Neural cell (in vitro differentiated cells): ENCODE data around the gene EIF3C. TPM values are rescaled to one million over a fixed set of nuclear protein-coding genes. Genes with fewer than 3 reads are reported as not detected.
"Not testable (repeated sequence)": the region's sequence is repeated elsewhere in the genome, so short reads cannot be mapped to it uniquely, and the experiment has no call there.

Experiments
- H2AFZ ChIP-seq: fragments of 200-600, 300-800 bp; sonication (generic), shearing (Covaris generic); 2 replicates; pipeline ENCODE4 v1.6.0; 2014; ENCODE audit warnings: low read depth, mild to moderate bottlenecking, antibody characterized with exemption, low read length, moderate library complexity
- H3F3A ChIP-seq: fragments of 200-600 bp; shearing (Covaris generic); 2 replicates; pipeline ENCODE4 v1.6.1; 2016; ENCODE audit warnings: mild to moderate bottlenecking, moderate library complexity, mixed read lengths, antibody characterized with exemption, low read length; ENCODE audit not compliant: insufficient read depth, poor library complexity, severe bottlenecking
- H3K27ac ChIP-seq: fragments of 200-600, 300-800 bp; sonication (generic), shearing (Covaris generic); 2 replicates; pipeline ENCODE4 v1.5.1; 2014; ENCODE audit warnings: mild to moderate bottlenecking, low read length, moderate library complexity
- H3K27me3 ChIP-seq: fragments of 300-800, 200-600 bp; sonication (generic), shearing (Covaris generic); 2 replicates; pipeline ENCODE4 v1.6.0; 2014; ENCODE audit warnings: mild to moderate bottlenecking, low read depth, low read length, moderate library complexity; ENCODE audit not compliant: insufficient read depth
- H3K36me3 ChIP-seq: fragments of 300-800, 200-600 bp; sonication (generic), shearing (Covaris generic); 2 replicates; pipeline ENCODE4 v1.5.1; 2014; ENCODE audit warnings: mild to moderate bottlenecking, antibody characterized with exemption, low read length, moderate library complexity; ENCODE audit not compliant: insufficient read depth
- H3K4me2 ChIP-seq: fragments of 300-800, 200-600 bp; sonication (generic), shearing (Covaris generic); 2 replicates; pipeline ENCODE4 v1.6.0; 2014; ENCODE audit warnings: mild to moderate bottlenecking, low read length
- H3K4me3 ChIP-seq: fragments of 300-800, 200-600 bp; sonication (generic), shearing (Covaris generic); 2 replicates; pipeline ENCODE4 v1.5.1; 2014; ENCODE audit warnings: mild to moderate bottlenecking, low read length, moderate library complexity
- H3K79me2 ChIP-seq: fragments of 200-600 bp; shearing (Covaris generic); replicated peaks from 2 replicates; pipeline ENCODE4 v1.6.0; 2014; ENCODE audit warnings: mild to moderate bottlenecking, low read length, moderate library complexity; ENCODE audit not compliant: insufficient read depth
- H3K9ac ChIP-seq: fragments of 300-800, 200-600 bp; sonication (generic), shearing (Covaris generic); 2 replicates; pipeline ENCODE4 v1.6.1; 2016; ENCODE audit warnings: mild to moderate bottlenecking, low read length, mixed read lengths
- H3K9me2 ChIP-seq: fragments of 200-600 bp; shearing (Covaris generic); 2 replicates; pipeline ENCODE4 v1.6.1; 2016; ENCODE audit warnings: mild to moderate bottlenecking, low read length, mixed read lengths; ENCODE audit not compliant: insufficient read depth
- H3K9me3 ChIP-seq: fragments of 200-600, 300-800 bp; sonication (generic), shearing (Covaris generic); 2 replicates; pipeline ENCODE4 v1.6.1; 2016; ENCODE audit warnings: mild to moderate bottlenecking, mixed run types, low read length, moderate library complexity, mixed read lengths
- H4K20me1 ChIP-seq: fragments of 200-600 bp; shearing (Covaris generic); 2 replicates; pipeline ENCODE4 v1.6.1; 2016; ENCODE audit warnings: mild to moderate bottlenecking, mixed run types; ENCODE audit not compliant: insufficient read depth
- polyA plus RNA-seq: library from polyadenylated mRNA; depleted of rRNA; stranded (reverse); fragments of >200 nt; gene quantifications from 2 replicates; pipeline ENCODE4 v1.2.3, GENCODE V29; 2014

The EIF3C gene
- polyA plus RNA-seq, 1 donor from 2014 or later, result 92.9 TPM

DNA sequence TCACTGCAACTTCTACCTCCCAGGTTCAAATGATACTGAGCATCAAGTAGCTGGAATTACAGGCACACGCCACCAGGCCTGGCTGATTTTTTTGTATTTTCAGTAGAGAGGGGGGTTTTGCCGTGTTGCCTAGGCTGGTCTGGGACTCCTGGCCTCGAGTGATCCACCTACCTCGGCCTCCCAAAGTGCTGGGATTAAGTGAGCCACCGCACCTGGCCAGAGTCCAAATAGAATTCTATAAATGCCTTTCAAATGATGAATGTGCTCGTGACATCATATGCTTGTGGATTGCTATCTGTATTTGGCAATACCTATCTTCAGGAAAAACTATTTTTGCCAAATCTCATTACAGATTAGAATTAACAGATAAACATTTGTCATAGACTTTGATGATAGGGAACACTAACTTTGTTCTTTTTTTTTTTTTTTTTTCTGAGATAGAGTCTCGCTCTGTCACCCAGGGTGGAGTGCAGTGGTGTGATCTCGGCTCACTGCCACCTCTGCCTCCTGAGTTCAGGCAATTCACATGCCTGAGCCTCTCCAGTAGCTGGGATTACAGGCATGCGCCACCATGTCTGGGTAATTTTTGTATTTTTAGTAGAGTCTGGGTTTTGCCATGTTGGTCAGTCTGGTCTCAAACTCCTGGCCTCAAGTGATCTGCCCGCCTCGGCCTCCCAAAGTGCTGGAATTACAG, 17.9 kb upstream of the EIF3C start:
- not testable (repeated sequence) for H3F3A ChIP-seq, H3K9me3 ChIP-seq, H3K27me3 ChIP-seq, H3K4me2 ChIP-seq, H3K79me2 ChIP-seq, H3K9me2 ChIP-seq, H3K9ac ChIP-seq, H4K20me1 ChIP-seq, H3K4me3 ChIP-seq, H2AFZ ChIP-seq, H3K27ac ChIP-seq, H3K36me3 ChIP-seq

DNA sequence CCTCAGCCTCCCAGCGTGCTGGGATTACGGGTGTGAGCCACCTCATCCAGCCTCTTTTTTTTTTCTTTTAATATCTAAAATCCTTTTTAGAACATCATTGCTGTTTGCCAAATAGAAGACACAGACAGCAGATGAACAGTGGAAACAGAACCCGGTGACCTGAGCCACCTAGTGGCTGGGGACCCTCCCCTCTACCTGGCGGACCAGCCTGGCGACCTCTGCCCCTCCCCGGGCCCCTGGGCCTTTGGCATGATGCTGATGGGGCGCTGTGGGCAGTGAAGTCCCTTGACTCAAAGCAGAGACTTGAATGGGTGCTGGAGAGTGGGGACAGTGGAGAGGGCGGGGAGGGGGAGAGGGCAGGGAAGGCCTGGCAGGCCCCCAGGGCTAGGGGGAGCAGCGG, 11.5 kb upstream of the EIF3C start:
- not testable (repeated sequence) for H3K9me2 ChIP-seq, H3K27ac ChIP-seq, H4K20me1 ChIP-seq, H3K9ac ChIP-seq, H3K4me3 ChIP-seq, H3K27me3 ChIP-seq, H3K4me2 ChIP-seq, H3K9me3 ChIP-seq, H2AFZ ChIP-seq, H3F3A ChIP-seq, H3K36me3 ChIP-seq, H3K79me2 ChIP-seq

DNA sequence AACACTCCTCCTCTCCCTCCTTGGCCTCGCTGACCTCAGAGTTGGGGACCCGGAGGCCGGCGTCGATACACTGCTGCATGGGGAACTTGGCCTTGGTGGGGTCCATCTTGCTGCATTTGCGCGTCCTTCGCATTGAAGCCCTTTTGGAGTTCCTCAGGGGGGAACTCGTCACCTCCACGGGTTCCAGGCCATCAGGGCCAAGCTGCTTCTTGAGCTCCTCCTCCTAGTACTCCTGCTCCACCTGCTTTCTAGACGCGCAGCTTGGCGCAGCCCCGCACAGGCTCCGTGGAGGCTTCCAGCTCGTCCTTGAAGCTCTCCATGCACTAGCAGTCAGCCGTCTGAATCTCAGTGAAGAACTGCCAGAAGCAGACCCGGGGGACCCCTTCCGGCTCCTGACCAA, 10.9 kb upstream of the EIF3C start:
- H3K27ac ChIP-seq, H3K9me2 ChIP-seq, H3K27me3 ChIP-seq, H3F3A ChIP-seq, H3K4me3 ChIP-seq, H3K79me2 ChIP-seq, H3K4me2 ChIP-seq, H3K9ac ChIP-seq, H4K20me1 ChIP-seq, H3K36me3 ChIP-seq, H3K9me3 ChIP-seq, H2AFZ ChIP-seq: not testable (repeated sequence)

DNA sequence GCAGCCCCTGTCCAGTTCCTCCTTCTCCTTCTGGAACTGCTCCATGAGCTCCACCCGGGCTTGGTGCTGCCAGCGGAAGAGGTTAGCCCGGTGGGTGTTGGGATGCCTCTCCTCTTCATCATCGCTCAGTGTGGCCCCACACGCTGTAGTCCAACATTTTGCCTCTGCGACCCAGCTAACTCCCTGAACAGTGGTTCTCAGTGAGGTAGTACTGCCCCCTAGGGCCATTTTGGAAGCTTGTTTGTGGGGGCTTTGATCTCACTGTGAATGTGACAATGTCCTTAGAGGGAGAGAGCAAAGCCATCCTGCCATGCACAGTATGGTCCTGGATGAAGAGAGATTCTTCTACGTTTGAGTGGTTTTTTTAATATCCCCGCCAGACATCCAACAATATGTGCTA, 9.9 kb upstream of the EIF3C start:
- not testable (repeated sequence) for H3K4me3 ChIP-seq, H2AFZ ChIP-seq, H3K9me2 ChIP-seq, H3K9me3 ChIP-seq, H3K36me3 ChIP-seq, H3K79me2 ChIP-seq, H3K27me3 ChIP-seq, H3K9ac ChIP-seq, H3F3A ChIP-seq, H3K27ac ChIP-seq, H4K20me1 ChIP-seq, H3K4me2 ChIP-seq

DNA sequence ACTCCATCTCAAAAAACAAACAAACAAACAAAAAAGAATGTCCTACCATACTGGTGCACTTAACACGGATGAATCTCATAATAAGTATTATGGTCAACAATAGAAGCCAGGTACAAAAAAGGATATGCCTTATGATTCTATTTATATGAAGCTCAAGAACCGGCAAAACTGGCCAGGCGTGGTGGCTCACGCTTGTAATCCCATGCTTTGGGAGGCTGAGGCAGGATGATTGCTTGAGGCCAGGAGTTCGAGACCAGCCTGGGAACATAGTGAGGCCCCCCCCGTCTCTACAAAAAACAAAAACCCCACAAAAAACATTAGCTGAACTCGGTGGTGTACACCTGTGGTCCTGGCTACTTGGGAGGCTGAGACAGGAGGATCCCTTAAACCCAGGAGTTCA, 7.0 kb upstream of the EIF3C start:
- not testable (repeated sequence) for H3K4me2 ChIP-seq, H3K4me3 ChIP-seq, H3K27ac ChIP-seq, H3F3A ChIP-seq, H3K9me3 ChIP-seq, H3K36me3 ChIP-seq, H3K9me2 ChIP-seq, H3K27me3 ChIP-seq, H3K9ac ChIP-seq, H2AFZ ChIP-seq, H3K79me2 ChIP-seq, H4K20me1 ChIP-seq

DNA sequence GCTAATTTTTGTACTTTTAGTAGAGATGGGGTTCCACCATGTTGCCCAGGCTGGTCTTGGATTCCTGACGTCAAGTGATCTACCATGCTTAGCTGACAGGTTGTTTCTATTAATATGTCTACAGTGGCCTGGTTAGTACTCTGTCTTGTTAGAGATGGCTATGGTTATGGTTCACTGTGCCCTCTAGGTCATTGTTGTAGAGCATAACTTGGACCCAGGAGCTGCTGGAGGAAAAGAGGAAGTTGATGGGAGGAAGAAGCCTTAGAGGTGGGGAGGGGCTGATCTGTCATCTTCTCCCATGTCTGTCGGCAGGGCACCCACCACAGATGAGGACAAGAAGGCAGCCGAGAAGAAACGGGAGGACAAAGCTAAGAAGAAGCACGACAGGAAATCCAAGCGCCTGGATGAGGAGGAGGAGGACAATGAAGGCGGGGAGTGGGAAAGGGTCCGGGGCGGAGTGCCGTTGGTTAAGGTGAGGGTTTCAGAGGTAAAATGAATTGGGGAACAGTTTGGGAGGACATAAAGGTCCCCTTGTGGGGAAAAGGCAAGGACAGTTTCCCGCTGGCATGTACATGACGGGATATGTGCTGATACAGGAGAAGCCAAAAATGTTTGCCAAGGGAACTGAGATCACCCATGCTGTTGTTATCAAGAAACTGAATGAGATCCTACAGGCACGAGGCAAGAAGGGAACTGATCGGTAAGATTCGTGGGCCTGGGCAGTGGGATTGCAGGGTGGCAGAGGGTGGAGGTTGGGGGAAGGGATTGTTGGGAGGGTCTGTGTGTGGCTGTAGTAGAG, 11.8 kb downstream of the EIF3C start:
- not testable (repeated sequence) for H3F3A ChIP-seq, H3K9me3 ChIP-seq, H4K20me1 ChIP-seq, H3K4me3 ChIP-seq, H3K9me2 ChIP-seq, H3K9ac ChIP-seq, H3K4me2 ChIP-seq, H3K79me2 ChIP-seq, H3K36me3 ChIP-seq, H3K27me3 ChIP-seq, H3K27ac ChIP-seq, H2AFZ ChIP-seq

DNA sequence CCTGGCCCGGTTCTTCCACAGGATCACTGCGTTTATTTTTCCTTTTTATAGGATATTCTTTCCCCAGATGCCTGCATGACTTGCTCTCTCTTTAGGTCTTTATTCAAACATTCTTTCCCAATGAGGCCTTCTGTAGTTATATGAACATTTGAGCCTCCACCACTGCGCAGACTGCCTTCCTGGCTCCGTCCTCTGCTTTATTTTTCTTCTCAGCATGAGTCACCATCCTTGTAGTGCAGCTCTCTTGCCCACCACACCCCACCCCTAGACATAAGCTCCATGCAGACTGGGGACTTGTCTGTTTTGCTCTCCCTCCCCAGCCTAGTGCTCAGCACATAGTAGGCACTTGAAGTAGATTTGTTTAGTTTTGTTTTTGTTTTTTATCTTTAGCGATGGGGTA, 20.0 kb downstream of the EIF3C start:
- H3K27ac ChIP-seq, H3K9me2 ChIP-seq, H3K36me3 ChIP-seq, H3K4me3 ChIP-seq, H3K79me2 ChIP-seq, H3K9ac ChIP-seq, H3K4me2 ChIP-seq, H3F3A ChIP-seq, H3K9me3 ChIP-seq, H4K20me1 ChIP-seq, H2AFZ ChIP-seq, H3K27me3 ChIP-seq: not testable (repeated sequence)

DNA sequence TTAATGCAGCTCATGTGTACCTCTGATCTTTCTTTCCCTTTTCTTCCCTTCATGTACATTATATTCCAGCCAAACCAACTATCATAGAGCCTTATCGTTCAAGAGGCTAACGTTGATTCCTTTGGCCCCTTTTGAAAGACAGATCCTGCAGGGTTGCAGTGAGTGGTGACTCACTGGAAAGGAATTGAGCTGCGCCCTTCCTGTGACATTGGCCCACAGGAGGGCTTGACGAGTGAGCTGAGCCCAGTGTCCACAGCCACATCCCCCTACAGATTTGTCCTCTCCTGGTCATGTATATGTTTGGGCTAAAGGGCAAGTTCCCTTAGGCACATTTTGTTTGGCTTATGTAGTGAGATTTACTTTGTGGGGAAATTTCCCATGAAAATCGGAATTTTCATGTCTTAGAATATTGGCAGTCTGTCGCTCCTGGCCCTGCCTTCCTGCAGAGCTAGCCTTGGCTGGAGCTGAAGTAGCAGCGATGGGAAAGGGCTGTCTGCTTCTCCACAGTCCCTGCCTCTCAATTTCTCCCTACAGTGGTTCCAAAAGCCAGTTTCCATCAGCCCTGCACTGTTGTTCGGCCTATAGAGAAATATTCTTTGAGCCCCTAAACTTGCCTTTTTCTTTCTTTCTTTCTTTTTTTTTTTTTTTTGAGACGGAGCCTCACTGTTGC, 21.3 kb downstream of the EIF3C start:
- H2AFZ ChIP-seq, H3K27me3 ChIP-seq, H3K9me3 ChIP-seq, H3F3A ChIP-seq, H3K79me2 ChIP-seq, H3K9ac ChIP-seq, H3K4me2 ChIP-seq, H3K4me3 ChIP-seq, H4K20me1 ChIP-seq, H3K36me3 ChIP-seq, H3K9me2 ChIP-seq, H3K27ac ChIP-seq: not testable (repeated sequence)
